Transverse colon (tissue), 4 donors: ENCODE measurements around the gene NUDCD3. TPM values are rescaled to one million over a fixed set of nuclear protein-coding genes. Genes with fewer than 3 reads are reported as not detected.
A peak's percentile ranks its signal among the peaks of the same experiment; 100 is the strongest.

ENCODE experiments used
- DNase-seq: peaks from one replicate; pipeline ENCODE4 v3.0.0-alpha.2; 2019
- H3K27ac ChIP-seq, 4 donors: fragments of 200-600 bp; sonication (generic); 2 replicates each; pipeline ENCODE4 v1.5.1; 2016 to 2018; ENCODE audit warnings: inconsistent platforms in 4 of 4
- H3K27me3 ChIP-seq: fragments of 200-600 bp; sonication (generic); 2 replicates; pipeline ENCODE4 v1.5.1; 2017; ENCODE audit warnings: inconsistent platforms
- H3K36me3 ChIP-seq, 4 donors: fragments of 200-600 bp; sonication (generic); 2 replicates each; pipeline ENCODE4 v1.5.1; 2017 to 2019; ENCODE audit warnings: inconsistent platforms in 4 of 4
- H3K4me1 ChIP-seq, 4 donors: fragments of 200-600 bp; sonication (generic); 2 replicates each; pipeline ENCODE4 v1.5.1; 2017 to 2020; ENCODE audit warnings: inconsistent platforms in 4 of 4
- H3K4me3 ChIP-seq, 4 donors: fragments of 200-600 bp; sonication (generic); 1 replicate in 1 of 4; 2 replicates in 3 of 4; pipeline versions ENCODE4 v1.5.1 to v1.6.1; 2017 to 2019; ENCODE audit warnings: inconsistent platforms in 4 of 4
- H3K9me3 ChIP-seq, 2 donors: fragments of 200-600 bp; sonication (generic); 2 replicates each; pipeline ENCODE4 v1.5.1; 2017 to 2019; ENCODE audit warnings: inconsistent platforms in 2 of 2
- EP300 ChIP-seq: sonication (generic); formaldehyde crosslinking; IDR thresholded peaks from one replicate; pipeline ENCODE4 v1.6.1; 2017; ENCODE audit warnings: antibody characterized with exemption, low read depth
- POLR2A ChIP-seq: fragments of 450-650 bp; IDR thresholded peaks from one replicate; pipeline ENCODE4 v1.6.1; 2016; ENCODE audit warnings: antibody characterized with exemption, mild to moderate bottlenecking, moderate library complexity
- POLR2AphosphoS5 ChIP-seq, 3 donors: sonication (generic); formaldehyde crosslinking; IDR thresholded peaks; one replicate each; pipeline ENCODE4 v1.6.1; 2016; ENCODE audit warnings: antibody characterized with exemption in 3 of 3
- WGBS, 2 donors: methylation state at CpG; one replicate each; pipeline ENCODE4 v1.1.5; 2018; ENCODE audit warnings: low coverage in 1 of 2; 5-methylcytosine and 5-hydroxymethylcytosine counted together
- in situ Hi-C, 4 donors: fragments of 200-750 bp; cut with MboI; loops; one replicate each; pipeline versions ENCODE4 v1.15.0 to v1.15.1; 2017; ENCODE audit warnings: low sequenced_read_pairs in 3 of 4, low pct_ligation_motif_present in 1 of 4, low pct_unique_long_range_greater_than_20kb in 1 of 4
- intact Hi-C: fragments of 100-400 bp; cut with DNase I; formaldehyde crosslinking; loops from one replicate; pipeline ENCODE4 v1.15.1; 2023; ENCODE audit warnings: low total_unique reads
- total RNA-seq, 4 donors: library from RNA; depleted of rRNA; stranded (reverse); fragments of >200 nt; gene quantifications; one replicate each; pipeline ENCODE4 v1.1.0, GENCODE V29; 2016
- TF ChIP-seq, protein P1 (sequence below), 5 experiments: fragments of 200-600 bp in 3 of 5; fragments of 450-650 bp in 2 of 5; sonication (generic) in 3 of 5; IDR thresholded peaks; 1 replicate in 2 of 5; 2 replicates in 3 of 5; pipeline ENCODE4 v1.5.1; 2016 to 2017; ENCODE audit warnings: antibody characterized with exemption in 5 of 5, inconsistent platforms in 3 of 5, mild to moderate bottlenecking in 2 of 5, moderate library complexity in 1 of 5

The NUDCD3 gene
- 10 to 100 TPM; 31.9 to 76.7 (median 38.6) TPM for total RNA-seq

GRCh38 chr7:44490351-44491200 lies at the start of gene NUDCD3:
NUDCD3 (minus strand) TSS chr7:44490658; CDS start chr7:44490600, 58 bp downstream.
- H3K4me1 ChIP-seq = peaks cover 9 to 46% (median 31%) of the 10 kb centered on the region in 4 donors
- no peaks in the 10 kb centered on the region for H3K36me3 ChIP-seq
- H3K4me3 ChIP-seq = peak within 1 kb of the TSS; percentile 48 to 89 (median 70)
- TF ChIP-seq POLR2AphosphoS5 (IDR thresholded peaks at IDR 0.05) = peak; percentile 62 to 83 (median 73)
- TF ChIP-seq, protein P1, sequence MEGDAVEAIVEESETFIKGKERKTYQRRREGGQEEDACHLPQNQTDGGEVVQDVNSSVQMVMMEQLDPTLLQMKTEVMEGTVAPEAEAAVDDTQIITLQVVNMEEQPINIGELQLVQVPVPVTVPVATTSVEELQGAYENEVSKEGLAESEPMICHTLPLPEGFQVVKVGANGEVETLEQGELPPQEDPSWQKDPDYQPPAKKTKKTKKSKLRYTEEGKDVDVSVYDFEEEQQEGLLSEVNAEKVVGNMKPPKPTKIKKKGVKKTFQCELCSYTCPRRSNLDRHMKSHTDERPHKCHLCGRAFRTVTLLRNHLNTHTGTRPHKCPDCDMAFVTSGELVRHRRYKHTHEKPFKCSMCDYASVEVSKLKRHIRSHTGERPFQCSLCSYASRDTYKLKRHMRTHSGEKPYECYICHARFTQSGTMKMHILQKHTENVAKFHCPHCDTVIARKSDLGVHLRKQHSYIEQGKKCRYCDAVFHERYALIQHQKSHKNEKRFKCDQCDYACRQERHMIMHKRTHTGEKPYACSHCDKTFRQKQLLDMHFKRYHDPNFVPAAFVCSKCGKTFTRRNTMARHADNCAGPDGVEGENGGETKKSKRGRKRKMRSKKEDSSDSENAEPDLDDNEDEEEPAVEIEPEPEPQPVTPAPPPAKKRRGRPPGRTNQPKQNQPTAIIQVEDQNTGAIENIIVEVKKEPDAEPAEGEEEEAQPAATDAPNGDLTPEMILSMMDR (IDR thresholded peaks at IDR 0.05) = peak in 2 of 5 experiments; percentile 2 to 25
- TF ChIP-seq EP300 = no peak
- peak; percentile 65 for TF ChIP-seq POLR2A
- in situ Hi-C loops = loop anchor here in 2 of 4 donors (25.0 kb wide), 1 partner anchor 253 kb away; no protein-coding TSS in a partner anchor
- H3K9me3 ChIP-seq = no peaks in the 10 kb centered on the region
- 0% methylated on average over 1 to 61 of the region's 63 CpGs for WGBS, 2 donors
- H3K27me3 ChIP-seq = peaks cover 9% of the 10 kb centered on the region
- H3K27ac ChIP-seq = peak within 1 kb of the TSS; percentile 92 to 98 (median 94)
- DNase-seq = peak; percentile 87
- intact Hi-C loops = no loop called here

GRCh38 chr7:44539669-44540506 lies 49.4 kb upstream of the NUDCD3 start:
- Histone ChIP-seq H3K9me3 (no peaks in the 10 kb centered on the region), H3K27me3 (no peaks in the 10 kb centered on the region), H3K36me3 (no peaks in the 10 kb centered on the region), H3K4me3 (no peak overlapping the region), H3K4me1 (no peaks in the 10 kb centered on the region), H3K27ac (no peak overlapping the region)
- no peak for TF ChIP-seq POLR2AphosphoS5 (IDR thresholded peaks at IDR 0.05)
- no peak for TF ChIP-seq EP300
- TF ChIP-seq, protein P1 (IDR thresholded peaks at IDR 0.05) = no peak
- TF ChIP-seq POLR2A = no peak
- intact Hi-C loops = no loop called here
- WGBS, 2 donors = 90% methylated on average over 27 of the region's 27 CpGs; no CpG with 5 or more reads in 1 of the 2 donors
- no peak for DNase-seq
- in situ Hi-C loops = no loop called here

- H3K4me1 ChIP-seq = no peaks in the 10 kb centered on the region
- no peak for DNase-seq
- in situ Hi-C loops = no loop called here
- WGBS, 2 donors = 92% methylated on average over 32 of the region's 32 CpGs; no CpG with 5 or more reads in 1 of the 2 donors
- no peak overlapping the region for H3K27ac ChIP-seq
- H3K36me3 ChIP-seq = no peaks in the 10 kb centered on the region
- TF ChIP-seq EP300 (no peak), POLR2A (no peak), POLR2AphosphoS5 (IDR thresholded peaks at IDR 0.05) (no peak)
- TF ChIP-seq, protein P1 (IDR thresholded peaks at IDR 0.05) = no peak
- H3K4me3 ChIP-seq = no peak overlapping the region
- H3K9me3 ChIP-seq = no peaks in the 10 kb centered on the region
- intact Hi-C loops = no loop called here
- no peaks in the 10 kb centered on the region for H3K27me3 ChIP-seq
Observed at GRCh38 chr7:44538798-44539668, 48.6 kb upstream of the NUDCD3 start.
